NB4 (cell line): Measurements from ENCODE around the gene KIAA1217.
"Not testable (repeated sequence)": the region's sequence is repeated elsewhere in the genome, so short reads cannot be mapped to it uniquely, and the experiment has no call there.

Experiments used
- CTCF ChIP-seq: IDR thresholded peaks from one replicate; pipeline ENCODE4 v1.5.1; 2012; ENCODE audit warnings: low read depth, low read length
- MAX ChIP-seq: IDR thresholded peaks from 2 replicates; pipeline ENCODE4 v1.6.1; 2011; ENCODE audit warnings: low read depth, low read length
- POLR2A ChIP-seq: IDR thresholded peaks from 2 replicates; pipeline ENCODE4 v1.6.1; 2011; ENCODE audit warnings: mild to moderate bottlenecking; ENCODE audit not compliant: insufficient read length; ENCODE audit errors: extremely low read depth

GRCh38 chr10:24482713-24483112, 273.8 kb downstream of the KIAA1217 start:
- TF ChIP-seq CTCF, MAX, POLR2A: not testable (repeated sequence)
